HEK293 (cell line): ENCODE measurements around the gene MVB12B.
A peak's percentile ranks its signal among the peaks of the same experiment; 100 is the strongest.

Experiments
- CTCF ChIA-PET: fragments of 350-600 bp; formaldehyde crosslinking; extraction: SDS; loops from one replicate; lab custom pipeline; 2021; ENCODE audit warnings: antibody characterized with exemption; lab: Yijun Ruan, JAX
- POLR2A ChIA-PET: fragments of 300-600 bp; formaldehyde crosslinking; extraction: SDS; loops from one replicate; lab custom pipeline; 2020; ENCODE audit warnings: antibody characterized with exemption, inconsistent platforms; lab: Yijun Ruan, JAX
- H3K27ac ChIP-seq: fragments of 200-500 bp; sonication (Bioruptor generic); 2 replicates; pipeline ENCODE4 v1.5.1; 2014; ENCODE audit warnings: low read depth, low read length, control low read depth, inconsistent platforms; ENCODE audit errors: extremely low read depth
- H3K36me3 ChIP-seq, 2 experiments: fragments of 200-500 bp in 1 of 2; sonication (Bioruptor generic) in 1 of 2; 1 replicate in 1 of 2; 2 replicates in 1 of 2; pipeline ENCODE4 v1.5.1; 2014 to 2017; ENCODE audit warnings: inconsistent platforms in 2 of 2, low read length in 2 of 2; ENCODE audit not compliant: control insufficient read depth in 2 of 2, insufficient read depth in 1 of 2
- H3K4me1 ChIP-seq: fragments of 200-500 bp; sonication (Bioruptor generic); 2 replicates; pipeline ENCODE4 v1.5.1; 2014; ENCODE audit warnings: mild to moderate bottlenecking, low read length, inconsistent platforms; ENCODE audit not compliant: control insufficient read depth, insufficient read depth
- H3K4me3 ChIP-seq: 2 replicates; pipeline ENCODE4 v1.5.1; 2011; ENCODE audit warnings: low read depth, mild to moderate bottlenecking, control low read depth, low read length, moderate library complexity
- H3K9me3 ChIP-seq: fragments of 200-500 bp; sonication (Bioruptor generic); 2 replicates; pipeline ENCODE4 v1.5.1; 2014; ENCODE audit warnings: low read depth, low read length, inconsistent platforms; ENCODE audit not compliant: control insufficient read depth, insufficient read depth
- BCL11A ChIP-seq: fragments of 450-650 bp; formaldehyde crosslinking; IDR thresholded peaks from 2 replicates; pipeline ENCODE4 v1.5.1; 2016; ENCODE audit warnings: low read depth, missing biosample characterization, missing genetic modification characterization
- FEZF1 ChIP-seq: fragments of 450-650 bp; formaldehyde crosslinking; IDR thresholded peaks from 2 replicates; pipeline ENCODE4 v1.5.1; 2016; ENCODE audit warnings: missing biosample characterization, missing genetic modification characterization
- IKZF3 ChIP-seq: fragments of 450-650 bp; IDR thresholded peaks from 2 replicates; pipeline ENCODE4 v1.5.0; 2018; ENCODE audit warnings: missing biosample characterization, mild to moderate bottlenecking, missing genetic modification characterization, moderate library complexity
- KLF10 ChIP-seq: fragments of 450-650 bp; IDR thresholded peaks from 2 replicates; pipeline ENCODE4 v1.5.1; 2018; ENCODE audit warnings: missing biosample characterization, mild to moderate bottlenecking, missing genetic modification characterization
- PATZ1 ChIP-seq: fragments of 450-650 bp; formaldehyde crosslinking; IDR thresholded peaks from 2 replicates; pipeline ENCODE4 v1.5.1; 2016; ENCODE audit warnings: missing biosample characterization, missing genetic modification characterization
- PRDM10 ChIP-seq: fragments of 450-650 bp; formaldehyde crosslinking; IDR thresholded peaks from 2 replicates; pipeline ENCODE4 v1.5.1; 2016; ENCODE audit warnings: missing biosample characterization, missing genetic modification characterization
- SCRT2 ChIP-seq: fragments of 450-650 bp; formaldehyde crosslinking; IDR thresholded peaks from 2 replicates; pipeline ENCODE4 v1.5.1; 2016; ENCODE audit warnings: missing biosample characterization, missing genetic modification characterization
- SETDB1 ChIP-seq: IDR thresholded peaks from one replicate; pipeline ENCODE4 v1.6.1; 2017; ENCODE audit warnings: mild to moderate bottlenecking, low read length, moderate library complexity, mixed read lengths; ENCODE audit not compliant: insufficient read length
- TCF7L2 ChIP-seq: IDR thresholded peaks from 2 replicates; pipeline ENCODE4 v1.6.1; 2011; ENCODE audit warnings: low read depth, mild to moderate bottlenecking, inconsistent platforms, low read length, moderate library complexity, borderline replicate concordance
- WT1 ChIP-seq: fragments of 450-650 bp; formaldehyde crosslinking; IDR thresholded peaks from 2 replicates; pipeline ENCODE4 v1.5.1; 2016; ENCODE audit warnings: missing biosample characterization, missing genetic modification characterization
- ZBTB17 ChIP-seq: fragments of 450-650 bp; formaldehyde crosslinking; IDR thresholded peaks from 2 replicates; pipeline ENCODE4 v1.5.1; 2016; ENCODE audit warnings: missing biosample characterization, missing genetic modification characterization
- ZBTB20 ChIP-seq: fragments of 450-650 bp; formaldehyde crosslinking; IDR thresholded peaks from 2 replicates; pipeline ENCODE4 v1.5.1; 2016; ENCODE audit warnings: missing biosample characterization, missing genetic modification characterization
- ZBTB21 ChIP-seq: fragments of 450-650 bp; formaldehyde crosslinking; IDR thresholded peaks from 2 replicates; pipeline ENCODE4 v1.5.1; 2017; ENCODE audit warnings: missing biosample characterization, missing genetic modification characterization
- ZBTB26 ChIP-seq: fragments of 450-650 bp; formaldehyde crosslinking; optimal IDR thresholded peaks from 2 replicates; pipeline ENCODE3; 2016; ENCODE audit warnings: missing biosample characterization, mild to moderate bottlenecking, missing genetic modification characterization
- ZBTB8A ChIP-seq: fragments of 450-650 bp; formaldehyde crosslinking; IDR thresholded peaks from 2 replicates; pipeline ENCODE4 v1.5.1; 2016; ENCODE audit warnings: missing biosample characterization, missing genetic modification characterization
- ZFHX2 ChIP-seq: fragments of 450-650 bp; formaldehyde crosslinking; conservative IDR thresholded peaks from 2 replicates; pipeline ENCODE4 v1.5.1; 2016; ENCODE audit warnings: missing biosample characterization, missing genetic modification characterization
- ZFP69B ChIP-seq: fragments of 450-650 bp; formaldehyde crosslinking; IDR thresholded peaks from 2 replicates; pipeline ENCODE4 v1.5.1; 2016; ENCODE audit warnings: missing biosample characterization, missing genetic modification characterization
- ZNF112 ChIP-seq: fragments of 450-650 bp; formaldehyde crosslinking; IDR thresholded peaks from 2 replicates; pipeline ENCODE4 v1.5.0; 2017; ENCODE audit warnings: missing biosample characterization, missing genetic modification characterization
- ZNF184 ChIP-seq: fragments of 450-650 bp; IDR thresholded peaks from 2 replicates; pipeline ENCODE4 v1.5.1; 2018; ENCODE audit warnings: missing biosample characterization, mild to moderate bottlenecking, missing genetic modification characterization
- ZNF2 ChIP-seq: fragments of 450-650 bp; formaldehyde crosslinking; IDR thresholded peaks from 2 replicates; pipeline ENCODE4 v1.5.1; 2016; ENCODE audit warnings: missing biosample characterization, missing genetic modification characterization
- ZNF335 ChIP-seq: fragments of 450-650 bp; formaldehyde crosslinking; conservative IDR thresholded peaks from 2 replicates; pipeline ENCODE4 v1.5.1; 2016; ENCODE audit warnings: missing biosample characterization, missing genetic modification characterization
- ZNF549 ChIP-seq: fragments of 450-650 bp; IDR thresholded peaks from 2 replicates; pipeline ENCODE4 v1.5.1; 2018; ENCODE audit warnings: missing biosample characterization, missing genetic modification characterization, mild to moderate bottlenecking, inconsistent platforms, moderate library complexity
- ZNF600 ChIP-seq: fragments of 450-650 bp; formaldehyde crosslinking; IDR thresholded peaks from 2 replicates; pipeline ENCODE4 v1.5.1; 2016; ENCODE audit warnings: missing biosample characterization, missing genetic modification characterization
- ZNF692 ChIP-seq: fragments of 450-650 bp; formaldehyde crosslinking; IDR thresholded peaks from 2 replicates; pipeline ENCODE4 v1.5.1; 2016; ENCODE audit warnings: missing biosample characterization, missing genetic modification characterization
- ZNF747 ChIP-seq: fragments of 450-650 bp; formaldehyde crosslinking; IDR thresholded peaks from 2 replicates; pipeline ENCODE4 v1.5.1; 2016; ENCODE audit warnings: missing biosample characterization, missing genetic modification characterization
- ZNF76 ChIP-seq: fragments of 450-650 bp; formaldehyde crosslinking; IDR thresholded peaks from 2 replicates; pipeline ENCODE4; 2016; ENCODE audit warnings: low read depth, missing biosample characterization, missing genetic modification characterization, borderline replicate concordance
- ZNF791 ChIP-seq: fragments of 450-650 bp; formaldehyde crosslinking; IDR thresholded peaks from 2 replicates; pipeline ENCODE4 v1.5.1; 2016; ENCODE audit warnings: missing biosample characterization, missing genetic modification characterization
- ZSCAN30 ChIP-seq: fragments of 450-650 bp; IDR thresholded peaks from 2 replicates; pipeline ENCODE4 v1.5.1; 2018; ENCODE audit warnings: missing biosample characterization, mild to moderate bottlenecking, missing genetic modification characterization, moderate library complexity

Gene MVB12B

GRCh38 chr9:126516936-126517832 is 190.6 kb downstream of the MVB12B start:
- Histone ChIP-seq H3K4me1 (peaks cover 12% of the 10 kb centered on the region), H3K36me3 (no peaks in the 10 kb centered on the region), H3K4me3 (peak overlapping the region; percentile 2), H3K27ac (no peak overlapping the region), H3K9me3 (no peaks in the 10 kb centered on the region)
- ChIA-PET POLR2A (interaction anchor here (1.3 kb wide), 1 partner anchor 43 kb away, joined by 3 read pairs; no protein-coding TSS in a partner anchor), CTCF (interaction anchor here (0.5 to 7.8 kb wide), 9 partner anchors 17 to 1565 kb away, joined by 3 to 63 read pairs (median 4); no protein-coding TSS in a partner anchor)
- TF ChIP-seq ZNF600 (tag by site-specific recombination) (peak; percentile 83), ZNF184 (tag by site-specific recombination) (peak; percentile 28; the same call in 1 of the 2 replicates), ZNF76 (peak; percentile 78), BCL11A (tag by site-specific recombination) (peak; percentile 22; the same call in 1 of the 2 replicates), ZNF549 (tag by site-specific recombination) (no peak), ZNF335 (tag by site-specific recombination) (peak; percentile 70), WT1 (peak; percentile 56; the same call in 1 of the 2 replicates), ZBTB8A (tag by site-specific recombination) (peak; percentile 57), ZBTB26 (tag by site-specific recombination) (peak; percentile 40), PRDM10 (peak; percentile 22; the same call in 1 of the 2 replicates), SCRT2 (tag by site-specific recombination) (no peak), FEZF1 (tag by site-specific recombination) (peak; percentile 41; the same call in 1 of the 2 replicates), ZBTB17 (tag by site-specific recombination) (peak; percentile 85), ZFHX2 (tag by site-specific recombination) (no peak), TCF7L2 (peak; percentile 88; the same call in 1 of the 2 replicates), KLF10 (no peak), ZFP69B (tag by site-specific recombination) (peak; percentile 57; the same call in 1 of the 2 replicates), ZBTB20 (peak; percentile 85), ZNF112 (tag by site-specific recombination) (no peak), IKZF3 (tag by site-specific recombination) (peak; percentile 27; the same call in 1 of the 2 replicates), ZBTB21 (tag by site-specific recombination) (no peak), ZNF791 (tag by site-specific recombination) (no peak), ZNF2 (tag by site-specific recombination) (0 out of 2 replicates have a peak, but pooled peaks have one; percentile 28), ZNF692 (tag by site-specific recombination) (peak; percentile 56), ZNF747 (tag by site-specific recombination) (no peak), ZSCAN30 (0 out of 2 replicates have a peak, but pooled peaks have one; percentile 12), PATZ1 (tag by site-specific recombination) (peak; percentile 77), SETDB1 (no peak)
